Transverse colon (tissue), 4 donors: ENCODE results near the gene SLC5A2.

Experiments
- CTCF ChIP-seq, 5 experiments: fragments of 200-600 bp in 3 of 5; fragments of 450-650 bp in 2 of 5; sonication (generic) in 3 of 5; IDR thresholded peaks; 1 replicate in 2 of 5; 2 replicates in 3 of 5; pipeline ENCODE4 v1.5.1; 2016 to 2017; ENCODE audit warnings: antibody characterized with exemption in 5 of 5, inconsistent platforms in 3 of 5, mild to moderate bottlenecking in 2 of 5, moderate library complexity in 1 of 5
- EP300 ChIP-seq: sonication (generic); formaldehyde crosslinking; IDR thresholded peaks from one replicate; pipeline ENCODE4 v1.6.1; 2017; ENCODE audit warnings: antibody characterized with exemption, low read depth
- POLR2A ChIP-seq: fragments of 450-650 bp; IDR thresholded peaks from one replicate; pipeline ENCODE4 v1.6.1; 2016; ENCODE audit warnings: antibody characterized with exemption, mild to moderate bottlenecking, moderate library complexity
- POLR2AphosphoS5 ChIP-seq, 3 donors: sonication (generic); formaldehyde crosslinking; IDR thresholded peaks; one replicate each; pipeline ENCODE4 v1.6.1; 2016; ENCODE audit warnings: antibody characterized with exemption in 3 of 3

- TF ChIP-seq POLR2A (no peak), CTCF (IDR thresholded peaks at IDR 0.05) (no peak), POLR2AphosphoS5 (IDR thresholded peaks at IDR 0.05) (no peak), EP300 (no peak)
Measured at GRCh38 chr16:31517800-31518402, 35.0 kb downstream of the SLC5A2 start.
